ENCODE results near the gene AOPEP.
"Not testable (repeated sequence)": the region's sequence is repeated elsewhere in the genome, so short reads cannot be mapped to it uniquely, and the experiment has no call there.

AOPEP gene

DNA sequence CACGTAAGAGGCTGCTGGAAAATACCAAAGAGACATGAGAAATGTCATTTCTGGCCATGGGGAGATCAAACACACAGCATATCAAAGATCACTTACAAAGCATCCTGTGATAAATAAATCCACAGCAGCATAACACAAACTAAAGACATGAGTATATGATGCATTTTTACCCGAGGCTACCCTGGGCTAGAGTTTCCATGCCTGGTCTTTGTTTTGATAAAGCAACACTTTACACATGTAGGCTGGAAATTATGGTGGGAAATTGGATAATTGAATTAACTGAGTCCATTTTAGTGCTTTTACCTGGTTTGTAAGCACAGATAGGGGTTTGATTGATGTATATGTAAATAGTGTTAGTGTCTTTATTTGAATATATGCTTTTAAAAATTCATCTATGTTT, 288.4 kb downstream of the AOPEP start:
- TF ChIP-seq, protein P1, sequence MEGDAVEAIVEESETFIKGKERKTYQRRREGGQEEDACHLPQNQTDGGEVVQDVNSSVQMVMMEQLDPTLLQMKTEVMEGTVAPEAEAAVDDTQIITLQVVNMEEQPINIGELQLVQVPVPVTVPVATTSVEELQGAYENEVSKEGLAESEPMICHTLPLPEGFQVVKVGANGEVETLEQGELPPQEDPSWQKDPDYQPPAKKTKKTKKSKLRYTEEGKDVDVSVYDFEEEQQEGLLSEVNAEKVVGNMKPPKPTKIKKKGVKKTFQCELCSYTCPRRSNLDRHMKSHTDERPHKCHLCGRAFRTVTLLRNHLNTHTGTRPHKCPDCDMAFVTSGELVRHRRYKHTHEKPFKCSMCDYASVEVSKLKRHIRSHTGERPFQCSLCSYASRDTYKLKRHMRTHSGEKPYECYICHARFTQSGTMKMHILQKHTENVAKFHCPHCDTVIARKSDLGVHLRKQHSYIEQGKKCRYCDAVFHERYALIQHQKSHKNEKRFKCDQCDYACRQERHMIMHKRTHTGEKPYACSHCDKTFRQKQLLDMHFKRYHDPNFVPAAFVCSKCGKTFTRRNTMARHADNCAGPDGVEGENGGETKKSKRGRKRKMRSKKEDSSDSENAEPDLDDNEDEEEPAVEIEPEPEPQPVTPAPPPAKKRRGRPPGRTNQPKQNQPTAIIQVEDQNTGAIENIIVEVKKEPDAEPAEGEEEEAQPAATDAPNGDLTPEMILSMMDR (conservative IDR thresholded peaks at IDR 0.05; ENCODE audit: low read depth), result no peak
- ChIA-PET POLR2A (ENCODE audit: low non-redundant PET) (no interaction called here), CTCF (no interaction called here)
- no peak overlapping the region for H3K27ac ChIP-seq
- no peak for DNase-seq (ENCODE audit: low spot score)

DNA sequence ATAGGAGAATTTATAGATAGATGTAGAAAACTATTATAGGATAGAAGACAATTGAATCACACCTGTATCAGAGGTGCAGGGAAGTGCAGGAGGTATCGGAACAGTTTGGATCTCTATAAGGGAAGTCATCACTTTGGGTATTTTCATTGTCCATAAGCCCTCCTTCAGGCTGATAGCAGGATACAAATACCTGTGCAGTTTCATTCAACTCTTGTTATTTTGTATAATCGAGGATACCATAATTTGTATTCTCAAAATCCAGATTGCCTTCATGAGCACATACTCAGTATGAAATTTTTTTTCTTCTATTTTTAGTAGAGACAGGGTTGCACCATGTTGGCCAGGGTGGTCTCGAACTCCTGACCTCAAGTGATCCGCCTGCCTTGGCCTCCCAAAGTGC, 289.1 kb downstream of the AOPEP start:
- no peak for DNase-seq (ENCODE audit: low spot score)
- TF ChIP-seq, protein P1 (conservative IDR thresholded peaks at IDR 0.05; ENCODE audit: low read depth), result no peak
- ChIA-PET CTCF (interaction anchor here (0.6 kb wide), 4 partner anchors 43 to 134 kb away, joined by 3 to 8 read pairs (median 3); no protein-coding TSS in a partner anchor), POLR2A (ENCODE audit: low non-redundant PET) (interaction anchor here (1.0 kb wide), 1 partner anchor 8 kb away, joined by 4 read pairs; no protein-coding TSS in a partner anchor)
- peak overlapping the region; percentile 63 for H3K27ac ChIP-seq

DNA sequence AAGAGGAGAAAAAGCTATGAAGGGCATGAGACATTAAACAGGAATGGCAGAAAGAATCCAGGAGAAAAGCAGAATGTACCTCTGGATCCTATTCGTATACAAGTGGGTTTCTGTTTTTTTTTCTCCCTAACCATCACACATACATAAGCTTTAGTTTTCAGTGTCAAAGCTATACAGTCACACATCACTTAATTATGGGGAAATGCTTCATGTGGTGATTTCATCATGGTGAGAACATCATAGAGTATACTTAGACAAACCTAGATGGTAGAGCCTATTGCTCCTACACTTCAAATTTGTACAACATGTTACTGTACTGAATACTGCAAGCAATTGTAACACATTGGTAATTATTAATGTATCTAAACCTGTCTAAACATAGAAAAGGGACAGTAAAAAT, 290.6 kb downstream of the AOPEP start:
- CTCF ChIA-PET, result interaction anchor here (0.6 kb wide), 1 partner anchor 159 kb away, joined by 3 read pairs; no protein-coding TSS in a partner anchor
- POLR2A ChIA-PET (ENCODE audit: low non-redundant PET), result no interaction called here
- TF ChIP-seq, protein P1 (conservative IDR thresholded peaks at IDR 0.05; ENCODE audit: low read depth), result no peak
- DNase-seq (ENCODE audit: low spot score), result no peak
- no peak overlapping the region for H3K27ac ChIP-seq

DNA sequence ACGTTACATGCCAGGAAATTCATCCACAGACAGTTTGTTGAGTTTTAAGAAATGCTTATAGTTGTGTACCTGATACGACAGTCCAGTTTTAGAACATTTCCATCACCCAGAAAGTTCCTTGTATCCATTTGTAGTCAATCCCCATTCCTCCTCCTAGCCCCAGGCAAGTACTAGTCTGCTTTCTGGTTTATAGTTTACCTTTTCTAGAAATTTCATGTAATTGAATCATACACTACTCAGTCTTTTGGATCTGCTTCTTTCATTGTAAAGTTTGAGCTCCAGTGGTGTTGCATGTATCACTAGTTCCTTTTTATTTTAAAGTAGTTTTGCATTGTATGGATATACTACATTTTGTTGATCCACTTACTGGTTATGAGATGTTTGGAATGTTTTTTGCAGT, 291.2 kb downstream of the AOPEP start:
- ChIA-PET CTCF (no interaction called here), POLR2A (ENCODE audit: low non-redundant PET) (no interaction called here)
- TF ChIP-seq, protein P1 (conservative IDR thresholded peaks at IDR 0.05; ENCODE audit: low read depth), result no peak
- DNase-seq (ENCODE audit: low spot score), result no peak
- no peak overlapping the region for H3K27ac ChIP-seq

DNA sequence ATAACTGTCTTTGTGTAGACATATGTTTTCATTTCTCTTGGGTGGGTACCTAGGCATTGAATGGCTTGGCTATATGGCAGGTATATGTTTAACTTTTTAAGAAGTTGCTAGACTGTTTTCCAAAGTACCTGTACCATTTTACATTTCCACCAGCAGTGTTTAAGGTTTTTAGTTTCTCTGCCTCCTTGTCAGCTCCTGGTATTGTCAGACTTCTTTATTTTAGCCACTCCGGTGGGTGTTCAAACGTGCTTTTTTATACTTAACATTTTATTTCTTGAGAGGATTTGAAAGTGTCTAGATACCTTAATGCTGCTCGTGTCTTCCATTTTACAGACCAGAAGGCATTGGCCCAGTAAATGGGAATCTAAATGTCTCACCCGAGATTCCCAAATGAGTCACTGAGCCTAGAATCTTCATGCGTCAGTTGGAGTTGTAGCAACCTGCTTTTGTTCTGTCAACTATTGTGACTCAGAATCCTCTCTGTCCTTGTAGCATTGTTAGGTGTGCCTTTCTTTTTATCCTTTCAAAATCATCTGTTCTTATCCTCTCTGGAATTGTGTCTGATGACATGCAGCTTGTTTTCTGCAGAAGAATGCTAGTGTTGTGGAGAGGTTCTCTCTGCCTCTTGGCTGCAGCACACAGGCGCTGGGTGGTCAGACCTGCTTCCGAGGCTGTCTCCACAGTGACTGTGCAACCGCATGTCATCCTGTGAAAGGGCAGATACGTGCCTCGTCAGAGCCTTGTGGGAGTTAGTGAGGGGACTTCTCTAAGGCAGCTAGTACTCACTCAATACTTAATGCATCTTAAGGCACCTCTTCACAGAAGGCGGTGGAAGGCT, 291.8 kb downstream of the AOPEP start:
- peak overlapping the region; percentile 90 for H3K27ac ChIP-seq
- ChIA-PET CTCF (interaction anchor here (0.6 to 1.9 kb wide), 5 partner anchors 12 to 355 kb away, joined by 3 to 11 read pairs (median 5); no protein-coding TSS in a partner anchor), POLR2A (ENCODE audit: low non-redundant PET) (no interaction called here)
- TF ChIP-seq, protein P1 (conservative IDR thresholded peaks at IDR 0.05; ENCODE audit: low read depth), result no peak
- DNase-seq (ENCODE audit: low spot score), result peak; percentile 96

DNA sequence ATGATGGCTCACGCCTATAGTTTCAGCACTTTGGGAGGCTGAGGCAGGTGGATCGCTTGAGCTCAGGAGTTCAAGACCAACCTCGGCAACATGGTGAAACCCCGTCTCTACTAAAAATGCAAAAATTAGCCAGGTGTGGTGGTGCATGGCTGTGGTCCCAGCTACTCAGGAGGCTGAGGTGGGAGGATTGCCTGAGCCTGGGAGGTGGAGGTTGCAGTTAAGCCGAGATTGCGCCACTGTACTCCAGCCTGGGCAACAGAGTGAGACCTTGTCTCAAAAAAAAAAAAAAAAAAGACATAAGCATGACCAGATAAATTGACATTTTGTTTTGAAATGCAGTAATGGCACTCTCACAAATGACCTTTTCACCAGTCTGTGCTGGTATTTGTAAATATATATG, 294.1 kb downstream of the AOPEP start:
- peak overlapping the region; percentile 79 for H3K27ac ChIP-seq
- CTCF ChIA-PET, result interaction anchor here (0.6 kb wide), 2 partner anchors 1327 to 1946 kb away, joined by 4 read pairs; no protein-coding TSS in a partner anchor
- DNase-seq (ENCODE audit: low spot score); POLR2A ChIA-PET (ENCODE audit: low non-redundant PET): not testable (repeated sequence)
